ENCODE data around the gene ZNF771. TPM values are rescaled to one million over a fixed set of nuclear protein-coding genes. Genes with fewer than 3 reads are reported as not detected.

Gene ZNF771
- total RNA-seq, 1 experiment from 2014 or later, result 19.0 TPM

- Histone ChIP-seq H3K9me3 (ENCODE audit: insufficient read depth, low read depth) (no peaks in the 10 kb centered on the region), H3K4me1 (replicated peaks; ENCODE audit: insufficient read depth) (peaks cover 13% of the 10 kb centered on the region), H3K4me3 (no peak overlapping the region), H3K4me2 (no peak overlapping the region), H3K79me2 (ENCODE audit: low read depth) (peaks cover 9% of the 10 kb centered on the region; the same call in 1 of the 2 replicates), H3K27me3 (ENCODE audit: insufficient read depth, low read depth) (no peaks in the 10 kb centered on the region), H3K27ac (no peak overlapping the region), H4K20me1 (ENCODE audit: insufficient read depth) (no peaks in the 10 kb centered on the region), H3K36me3 (ENCODE audit: low read depth) (peaks cover 6% of the 10 kb centered on the region; the same call in 1 of the 2 replicates), H3K9me2 (ENCODE audit: insufficient read depth) (no peaks in the 10 kb centered on the region), H3F3A (ENCODE audit: insufficient read depth, low read depth) (peaks cover 39% of the 10 kb centered on the region), H2AFZ (no peak overlapping the region)
- DNase-seq, result no peak
- intact Hi-C loops (cut with micrococcal nuclease; ENCODE audit: unreplicated experiment), result no loop called here
- no TSS peak for BruUV-seq (replicated peaks)
- POLR2A ChIA-PET (ENCODE audit: unreplicated experiment), result interaction anchor here (0.5 to 0.6 kb wide), 2 partner anchors 303 to 809 kb away, joined by 3 to 8 read pairs; no protein-coding TSS in a partner anchor
- CTCF ChIA-PET, result interaction anchor here (0.7 kb wide), 2 partner anchors 11 to 193 kb away, joined by 3 read pairs; no protein-coding TSS in a partner anchor
- TF ChIP-seq CTCF (conservative IDR thresholded peaks at IDR 0.05), result no peak
- TF ChIP-seq EZH2 (IDR thresholded peaks at IDR 0.05; ENCODE audit: low read depth), result no peak
These were observed 5.9 kb downstream of the ZNF771 start for GRCh38 chr16:30413112-30413806.

- Histone ChIP-seq H4K20me1 (ENCODE audit: insufficient read depth) (no peaks in the 10 kb centered on the region), H3K9me3 (ENCODE audit: insufficient read depth, low read depth) (no peaks in the 10 kb centered on the region), H3K27me3 (ENCODE audit: insufficient read depth, low read depth) (no peaks in the 10 kb centered on the region), H3K4me2 (no peak overlapping the region), H3K9me2 (ENCODE audit: insufficient read depth) (no peaks in the 10 kb centered on the region), H2AFZ (no peak overlapping the region), H3K27ac (no peak overlapping the region), H3K36me3 (ENCODE audit: low read depth) (peaks cover 6% of the 10 kb centered on the region; the same call in 1 of the 2 replicates), H3K4me1 (replicated peaks; ENCODE audit: insufficient read depth) (peaks cover 10% of the 10 kb centered on the region), H3K79me2 (ENCODE audit: low read depth) (peaks cover under 1% of the 10 kb centered on the region; the same call in 1 of the 2 replicates), H3F3A (ENCODE audit: insufficient read depth, low read depth) (peaks cover 39% of the 10 kb centered on the region), H3K4me3 (no peak overlapping the region)
- CTCF ChIA-PET, result no interaction called here
- TF ChIP-seq CTCF (conservative IDR thresholded peaks at IDR 0.05), result no peak
- TF ChIP-seq EZH2 (IDR thresholded peaks at IDR 0.05; ENCODE audit: low read depth), result no peak
- intact Hi-C loops (cut with micrococcal nuclease; ENCODE audit: unreplicated experiment), result no loop called here
- BruUV-seq (replicated peaks), result no TSS peak
- POLR2A ChIA-PET (ENCODE audit: unreplicated experiment), result interaction anchor here (0.6 kb wide), 1 partner anchor 304 kb away, joined by 3 read pairs; no protein-coding TSS in a partner anchor
- DNase-seq, result no peak
These were observed 6.8 kb downstream of the ZNF771 start for GRCh38 chr16:30414159-30414558.

- H4K20me1 ChIP-seq (ENCODE audit: insufficient read depth), result no peaks in the 10 kb centered on the region
- DNase-seq, result no peak
- ChIA-PET POLR2A (ENCODE audit: unreplicated experiment) (interaction anchor here (1.1 kb wide), 1 partner anchor 9 kb away, joined by 5 read pairs; the partner anchor contains the start of gene ZNF771), CTCF (interaction anchor here (0.6 kb wide), 1 partner anchor 77 kb away, joined by 3 read pairs; no protein-coding TSS in a partner anchor)
- TF ChIP-seq EZH2 (IDR thresholded peaks at IDR 0.05; ENCODE audit: low read depth), result no peak
- no peak for TF ChIP-seq CTCF (conservative IDR thresholded peaks at IDR 0.05)
- intact Hi-C loops (cut with micrococcal nuclease; ENCODE audit: unreplicated experiment), result no loop called here
- H3K4me2 ChIP-seq, result no peak overlapping the region
- H3K4me1 ChIP-seq (replicated peaks; ENCODE audit: insufficient read depth), result peaks cover 7% of the 10 kb centered on the region; the same call in 1 of the 2 replicates
- no TSS peak for BruUV-seq (replicated peaks)
- peaks cover 6% of the 10 kb centered on the region; the same call in 1 of the 2 replicates for H3K36me3 ChIP-seq (ENCODE audit: low read depth)
- peaks cover 40% of the 10 kb centered on the region for H3F3A ChIP-seq (ENCODE audit: insufficient read depth, low read depth)
- H3K4me3 ChIP-seq, result no peak overlapping the region
- no peaks in the 10 kb centered on the region for H3K79me2 ChIP-seq (ENCODE audit: low read depth)
- H3K27me3 ChIP-seq (ENCODE audit: insufficient read depth, low read depth), result no peaks in the 10 kb centered on the region
- no peaks in the 10 kb centered on the region for H3K9me2 ChIP-seq (ENCODE audit: insufficient read depth)
- no peaks in the 10 kb centered on the region for H3K9me3 ChIP-seq (ENCODE audit: insufficient read depth, low read depth)
- no peak overlapping the region for H2AFZ ChIP-seq
- H3K27ac ChIP-seq, result no peak overlapping the region
These were observed 8.7 kb downstream of the ZNF771 start for GRCh38 chr16:30416047-30416603.

All from PC-9 (cell line).